Activated CD4-positive, alpha-beta T cell treated with anti-CD3 and anti-CD28 coated beads, Interleukin-2, amount 10 ng/mL, durations not matched to agents 24 days and 14 days (primary cell): ENCODE data around the gene HDGFL2. TPM values are rescaled to one million over a fixed set of nuclear protein-coding genes. Genes with fewer than 3 reads are reported as not detected.

Experiments
- DNase-seq: peaks from one replicate; pipeline ENCODE4 v3.0.0; 2022
- H3K27ac Mint-ChIP-seq: one replicate; pipeline ENCODE4 v1.8.0; 2022; ENCODE audit warnings: mild to moderate bottlenecking, mixed read lengths
- H3K27me3 Mint-ChIP-seq: one replicate; pipeline ENCODE4 v1.8.0; 2022; ENCODE audit warnings: mixed read lengths
- H3K36me3 Mint-ChIP-seq: one replicate; pipeline ENCODE4 v1.8.0; 2022; ENCODE audit warnings: low read depth, mild to moderate bottlenecking, mixed read lengths
- H3K4me1 Mint-ChIP-seq: one replicate; pipeline ENCODE4 v1.8.0; 2021; ENCODE audit warnings: mixed read lengths
- H3K4me3 Mint-ChIP-seq: one replicate; pipeline ENCODE4 v1.8.0; 2022; ENCODE audit warnings: mild to moderate bottlenecking, moderate library complexity, mixed read lengths
- H3K9me3 Mint-ChIP-seq: one replicate; pipeline ENCODE4 v1.8.0; 2021; ENCODE audit warnings: mixed read lengths
- intact Hi-C: fragments of 100-400 bp; cut with micrococcal nuclease; formaldehyde crosslinking; loops from one replicate; pipeline ENCODE4 v1.15.1; 2023
- total RNA-seq: library from RNA; stranded (reverse); gene quantifications from 2 replicates; pipeline ENCODE4 v1.2.3, GENCODE V29; 2022

The HDGFL2 gene
- total RNA-seq, 1 donor from 2014 or later: 72.7 TPM

GRCh38 chr19:4493104-4493928 lies 21.2 kb downstream of the HDGFL2 start:
- H3K27ac Mint-ChIP-seq: no peak overlapping the region
- H3K4me3 Mint-ChIP-seq: no peak overlapping the region

GRCh38 chr19:4493929-4494690 lies 22.0 kb downstream of the HDGFL2 start:
- no peak overlapping the region for H3K4me3 Mint-ChIP-seq

More at GRCh38 chr19:4493104-4493928, 21.2 kb downstream of the HDGFL2 start:
- H3K9me3 Mint-ChIP-seq: no peaks in the 10 kb centered on the region
- intact Hi-C loops: no loop called here
- H3K36me3 Mint-ChIP-seq: peaks cover 20% of the 10 kb centered on the region
- H3K4me1 Mint-ChIP-seq: no peaks in the 10 kb centered on the region
- H3K27me3 Mint-ChIP-seq: no peaks in the 10 kb centered on the region
- no peak for DNase-seq

DNA sequence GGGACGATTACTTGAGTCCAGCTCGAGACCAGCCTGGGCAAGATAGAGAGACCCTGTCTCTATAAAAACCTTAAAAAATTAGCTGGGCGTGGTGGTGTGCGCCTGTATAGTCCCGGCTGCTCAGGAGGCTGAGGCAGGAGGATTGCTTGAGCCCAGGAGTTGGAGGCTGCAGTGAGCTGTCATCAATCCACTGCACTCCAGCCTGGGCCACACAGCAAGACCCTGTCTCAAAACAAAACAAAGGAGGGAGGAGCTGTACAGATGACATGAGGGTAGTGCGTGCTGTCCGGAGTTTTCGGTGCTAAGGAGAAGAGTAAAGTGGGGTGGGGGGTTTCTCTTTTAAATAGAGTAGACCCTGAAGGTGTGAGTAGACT lies 22.6 kb downstream of the HDGFL2 start:
- Mint-ChIP-seq H3K27ac (peak overlapping the region; percentile 53), H3K27me3 (no peaks in the 10 kb centered on the region), H3K4me1 (no peaks in the 10 kb centered on the region), H3K4me3 (no peak overlapping the region), H3K36me3 (peaks cover 18% of the 10 kb centered on the region), H3K9me3 (no peaks in the 10 kb centered on the region)
- no peak for DNase-seq
- intact Hi-C loops: no loop called here

More at GRCh38 chr19:4493929-4494690, 22.0 kb downstream of the HDGFL2 start:
- intact Hi-C loops: no loop called here
- H3K27ac Mint-ChIP-seq: no peak overlapping the region
- H3K4me1 Mint-ChIP-seq: no peaks in the 10 kb centered on the region
- H3K36me3 Mint-ChIP-seq: peaks cover 17% of the 10 kb centered on the region
- no peaks in the 10 kb centered on the region for H3K27me3 Mint-ChIP-seq
- no peak for DNase-seq
- H3K9me3 Mint-ChIP-seq: no peaks in the 10 kb centered on the region

- H3K27ac Mint-ChIP-seq: no peak overlapping the region
- H3K36me3 Mint-ChIP-seq: peaks cover 19% of the 10 kb centered on the region
- no peaks in the 10 kb centered on the region for H3K27me3 Mint-ChIP-seq
- no peaks in the 10 kb centered on the region for H3K4me1 Mint-ChIP-seq
- no peak overlapping the region for H3K4me3 Mint-ChIP-seq
- intact Hi-C loops: no loop called here
- no peak for DNase-seq
- H3K9me3 Mint-ChIP-seq: no peaks in the 10 kb centered on the region
Observed at GRCh38 chr19:4495471-4495870, 23.4 kb downstream of the HDGFL2 start.

GRCh38 chr19:4496304-4496703 lies 24.2 kb downstream of the HDGFL2 start:
- intact Hi-C loops: no loop called here
- Mint-ChIP-seq H3K27me3 (no peaks in the 10 kb centered on the region), H3K27ac (no peak overlapping the region), H3K4me1 (no peaks in the 10 kb centered on the region), H3K9me3 (no peaks in the 10 kb centered on the region), H3K36me3 (peaks cover 16% of the 10 kb centered on the region), H3K4me3 (no peak overlapping the region)
- DNase-seq: no peak

DNA sequence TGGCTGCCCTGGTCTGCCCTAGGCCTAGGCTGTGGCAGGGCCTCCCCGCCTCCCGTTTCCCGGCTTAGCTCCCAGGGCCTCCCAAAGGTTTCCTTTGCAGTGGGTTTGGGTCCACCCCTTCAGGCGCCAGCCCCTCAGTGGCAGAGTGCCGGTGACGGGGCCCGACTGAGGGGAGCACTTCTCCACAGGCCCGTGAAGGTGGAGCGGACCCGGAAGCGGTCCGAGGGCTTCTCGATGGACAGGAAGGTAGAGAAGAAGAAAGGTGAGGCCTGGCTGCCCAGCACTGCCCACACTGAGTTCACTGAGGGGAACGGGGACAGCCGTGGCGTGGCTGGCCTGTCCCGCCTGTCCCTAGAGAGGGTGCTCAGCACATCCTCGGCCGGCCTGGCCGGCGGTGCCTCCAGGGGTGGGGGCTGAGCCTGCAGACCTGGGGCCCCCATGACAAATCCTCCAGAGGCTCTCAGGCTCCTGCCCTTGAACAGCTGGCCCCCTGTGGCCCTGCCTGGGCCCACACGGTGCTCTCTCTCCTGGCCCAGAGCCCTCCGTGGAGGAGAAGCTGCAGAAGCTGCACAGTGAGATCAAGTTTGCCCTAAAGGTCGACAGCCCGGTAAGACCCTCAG lies 25.8 kb downstream of the HDGFL2 start:
- H3K4me3 Mint-ChIP-seq: no peak overlapping the region
- no peaks in the 10 kb centered on the region for H3K9me3 Mint-ChIP-seq

DNA sequence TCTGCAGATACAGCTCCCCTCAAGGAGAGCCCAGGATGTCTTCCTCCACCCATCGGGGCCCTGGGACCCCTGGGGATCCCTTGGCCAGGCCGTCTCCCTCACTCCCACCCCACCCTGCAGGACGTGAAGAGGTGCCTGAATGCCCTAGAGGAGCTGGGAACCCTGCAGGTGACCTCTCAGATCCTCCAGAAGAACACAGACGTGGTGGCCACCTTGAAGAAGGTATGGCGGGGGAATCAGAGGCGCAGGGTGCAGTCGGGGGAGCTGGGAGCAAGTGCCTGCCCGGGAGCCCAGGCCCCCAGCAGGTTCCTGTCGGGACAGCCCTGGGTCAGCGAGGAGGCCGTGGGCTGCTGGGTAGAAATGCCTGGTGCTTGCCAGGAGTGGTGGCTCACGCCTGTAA lies 26.6 kb downstream of the HDGFL2 start:
- Mint-ChIP-seq H3K4me3 (no peak overlapping the region), H3K27ac (no peak overlapping the region), H3K9me3 (no peaks in the 10 kb centered on the region), H3K36me3 (peaks cover 18% of the 10 kb centered on the region), H3K4me1 (no peaks in the 10 kb centered on the region), H3K27me3 (no peaks in the 10 kb centered on the region)
- no peak for DNase-seq
- intact Hi-C loops: no loop called here

More for the DNA sequence above, 25.8 kb downstream of the HDGFL2 start:
- Mint-ChIP-seq H3K4me1 (no peaks in the 10 kb centered on the region), H3K36me3 (peaks cover 18% of the 10 kb centered on the region), H3K27ac (no peak overlapping the region), H3K27me3 (no peaks in the 10 kb centered on the region)
- intact Hi-C loops: no loop called here
- no peak for DNase-seq

GRCh38 chr19:4499318-4499717 lies 27.2 kb downstream of the HDGFL2 start:
- Mint-ChIP-seq H3K27me3 (no peaks in the 10 kb centered on the region), H3K4me3 (no peak overlapping the region), H3K36me3 (peaks cover 18% of the 10 kb centered on the region), H3K4me1 (no peaks in the 10 kb centered on the region), H3K27ac (no peak overlapping the region), H3K9me3 (no peaks in the 10 kb centered on the region)
- intact Hi-C loops: no loop called here
- no peak for DNase-seq

GRCh38 chr19:4499855-4500254 lies 27.8 kb downstream of the HDGFL2 start:
- no peaks in the 10 kb centered on the region for H3K4me1 Mint-ChIP-seq
- H3K9me3 Mint-ChIP-seq: no peaks in the 10 kb centered on the region
- intact Hi-C loops: no loop called here
- no peak overlapping the region for H3K27ac Mint-ChIP-seq
- no peaks in the 10 kb centered on the region for H3K27me3 Mint-ChIP-seq
- H3K36me3 Mint-ChIP-seq: peaks cover 15% of the 10 kb centered on the region
- H3K4me3 Mint-ChIP-seq: no peak overlapping the region
- DNase-seq: no peak

DNA sequence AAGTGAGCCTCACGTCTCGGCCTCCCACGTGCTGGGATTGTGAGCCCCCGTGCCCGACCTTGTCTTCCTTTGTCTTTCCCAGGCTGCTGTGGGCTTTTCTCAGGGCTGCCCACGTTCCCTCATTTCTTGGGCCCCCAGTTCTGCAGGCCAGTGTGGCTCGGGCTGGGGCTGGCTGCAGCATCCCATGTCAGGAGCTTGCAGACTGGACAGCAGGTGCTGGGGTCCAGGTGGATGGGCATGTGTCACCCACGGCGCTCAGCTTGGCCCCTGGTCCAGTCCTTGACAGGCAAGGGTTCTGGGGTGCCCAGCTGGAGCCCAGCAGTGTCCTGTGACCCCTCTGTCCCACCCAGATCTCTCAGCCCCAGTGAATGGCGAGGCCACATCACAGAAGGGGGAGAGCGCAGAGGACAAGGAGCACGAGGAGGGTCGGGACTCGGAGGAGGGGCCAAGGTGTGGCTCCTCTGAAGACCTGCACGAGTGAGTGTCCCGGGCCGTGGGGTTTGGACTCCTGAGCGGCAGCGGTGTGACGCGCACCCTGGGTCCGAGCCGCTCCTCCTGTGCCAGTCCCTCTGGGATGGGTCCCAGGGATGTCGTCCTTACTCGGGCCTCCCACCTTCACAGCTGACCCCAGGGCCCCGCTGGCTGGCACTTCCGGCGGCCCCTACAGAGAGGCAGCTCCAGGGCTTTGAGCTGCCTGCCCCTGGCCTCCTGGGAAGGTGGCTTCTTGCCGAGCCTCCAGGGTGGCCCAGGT lies 28.9 kb downstream of the HDGFL2 start:
- Mint-ChIP-seq H3K36me3 (peaks cover 14% of the 10 kb centered on the region), H3K9me3 (no peaks in the 10 kb centered on the region), H3K27me3 (no peaks in the 10 kb centered on the region), H3K27ac (no peak overlapping the region), H3K4me3 (no peak overlapping the region), H3K4me1 (peaks cover under 1% of the 10 kb centered on the region)
- no peak for DNase-seq
- intact Hi-C loops: no loop called here

DNA sequence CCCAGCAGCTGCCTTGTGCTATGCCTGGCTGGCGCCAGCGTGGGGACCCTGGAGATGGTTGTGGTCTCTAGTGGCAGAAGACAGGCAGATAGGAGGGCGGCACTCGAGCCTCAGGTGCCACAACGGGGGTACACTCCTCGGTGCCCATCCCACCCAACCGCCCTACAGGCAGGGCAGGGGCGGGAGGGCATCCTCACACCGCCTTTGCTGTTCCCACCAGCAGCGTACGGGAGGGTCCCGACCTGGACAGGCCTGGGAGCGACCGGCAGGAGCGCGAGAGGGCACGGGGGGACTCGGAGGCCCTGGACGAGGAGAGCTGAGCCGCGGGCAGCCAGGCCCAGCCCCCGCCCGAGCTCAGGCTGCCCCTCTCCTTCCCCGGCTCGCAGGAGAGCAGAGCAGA lies 29.6 kb downstream of the HDGFL2 start:
- H3K4me3 Mint-ChIP-seq: no peak overlapping the region
- H3K4me1 Mint-ChIP-seq: peaks cover 7% of the 10 kb centered on the region
- peaks cover 18% of the 10 kb centered on the region for H3K36me3 Mint-ChIP-seq
- no peaks in the 10 kb centered on the region for H3K9me3 Mint-ChIP-seq
- intact Hi-C loops: no loop called here
- DNase-seq: no peak
- no peaks in the 10 kb centered on the region for H3K27me3 Mint-ChIP-seq
- no peak overlapping the region for H3K27ac Mint-ChIP-seq

DNA sequence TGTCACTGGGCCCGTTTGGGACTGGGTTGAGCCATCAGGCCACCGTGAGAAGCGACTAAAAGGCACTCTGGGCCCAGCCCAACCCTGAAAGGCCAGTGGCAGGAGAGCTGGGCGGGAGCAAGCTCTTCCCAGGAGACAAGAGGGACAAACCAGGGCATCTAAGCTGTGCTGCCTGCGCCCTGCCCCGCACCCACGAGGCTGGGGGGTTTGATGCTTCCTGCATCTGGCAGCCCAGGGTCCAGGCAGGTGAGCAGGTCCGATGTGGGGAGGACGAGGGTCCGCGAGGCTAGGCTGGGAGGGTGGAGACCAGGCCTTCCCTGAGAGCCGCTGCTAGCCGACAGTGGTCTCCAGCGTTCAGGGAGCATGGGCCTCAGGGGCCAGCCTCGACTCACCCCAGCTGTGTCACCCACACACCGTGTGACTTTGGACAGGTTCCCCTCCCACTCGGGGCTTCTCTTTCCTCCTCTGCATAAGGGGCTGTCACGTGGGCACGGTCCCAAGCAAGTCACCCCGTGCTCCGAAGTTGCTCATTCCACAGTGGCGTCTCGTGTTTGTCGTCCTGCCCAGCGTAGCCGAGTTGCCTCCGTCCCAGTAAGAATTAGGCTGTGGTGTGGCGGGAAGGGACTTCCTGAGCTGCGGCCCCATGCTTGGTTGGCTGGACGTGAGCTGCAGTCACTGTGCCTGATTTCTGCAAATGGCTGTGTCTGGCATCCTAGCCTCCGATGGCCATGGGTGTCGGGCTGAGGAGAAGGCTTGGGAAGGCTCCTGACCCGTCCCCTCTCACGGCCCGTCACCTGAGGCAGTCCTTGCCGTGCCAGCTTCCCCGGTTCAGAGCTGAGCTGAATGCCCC lies 30.4 kb downstream of the HDGFL2 start:
- DNase-seq: no peak
- no peak overlapping the region for H3K4me3 Mint-ChIP-seq
- no peak overlapping the region for H3K27ac Mint-ChIP-seq
- no peaks in the 10 kb centered on the region for H3K27me3 Mint-ChIP-seq
- peaks cover 8% of the 10 kb centered on the region for H3K4me1 Mint-ChIP-seq
- H3K36me3 Mint-ChIP-seq: peaks cover 18% of the 10 kb centered on the region
- H3K9me3 Mint-ChIP-seq: no peaks in the 10 kb centered on the region
- intact Hi-C loops: no loop called here
